Stimulated activated naive B cell treated with anti-CD40 and anti-IgM and Interleukin-4, amounts not matched to agents 10 μg/mL and 1 μg/mL and 100 μg/mL, for 72 hours (primary cell): ENCODE measurements around the gene HTR4.

Experiments used
- ATAC-seq, 2 donors: fragments of 150-1000 bp; cut with Tn5 transposase; replicated peaks; 2 replicates each; pipeline ENCODE4 v1.10.0; 2021; ENCODE audit warnings: moderate library complexity in 1 of 2
- DNase-seq: peaks from one replicate; pipeline ENCODE4 v3.0.0; 2021
- H3K27ac Mint-ChIP-seq: one replicate; pipeline ENCODE4 v1.8.0; 2022; ENCODE audit warnings: mild to moderate bottlenecking, mixed read lengths
- H3K27me3 Mint-ChIP-seq, 2 donors: one replicate each; pipeline ENCODE4 v1.8.0; 2022; ENCODE audit warnings: mixed read lengths in 2 of 2
- H3K36me3 Mint-ChIP-seq, 2 donors: one replicate each; pipeline ENCODE4 v1.8.0; 2022; ENCODE audit warnings: mixed read lengths in 2 of 2, mild to moderate bottlenecking in 1 of 2
- H3K4me1 Mint-ChIP-seq, 2 donors: one replicate each; pipeline ENCODE4 v1.8.0; 2022; ENCODE audit warnings: mixed read lengths in 2 of 2, mild to moderate bottlenecking in 1 of 2
- H3K4me3 Mint-ChIP-seq, 2 donors: one replicate each; pipeline ENCODE4 v1.8.0; 2022; ENCODE audit warnings: mild to moderate bottlenecking in 2 of 2, mixed read lengths in 2 of 2, moderate library complexity in 1 of 2
- H3K9me3 Mint-ChIP-seq, 2 donors: one replicate each; pipeline ENCODE4 v1.8.0; 2022; ENCODE audit warnings: mixed read lengths in 2 of 2, mild to moderate bottlenecking in 1 of 2

The HTR4 gene

GRCh38 chr5:148653836-148654781 is at the start of gene HTR4:
Gene HTR4, minus strand, starts transcription at chr5:148654527. Its CDS starts 17,513 bp downstream, at chr5:148637014.
- Mint-ChIP-seq H3K4me3 (no peak within 1 kb of the TSS), H3K27ac (no peak within 1 kb of the TSS), H3K9me3 (no peaks in the 10 kb centered on the region), H3K4me1 (no peaks in the 10 kb centered on the region), H3K36me3 (no peaks in the 10 kb centered on the region), H3K27me3 (peaks cover 38% of the 10 kb centered on the region in 2 donors)
- ATAC-seq = no peak
- DNase-seq = no peak

- H3K4me3 Mint-ChIP-seq = no peak overlapping the region
- DNase-seq = no peak
Observed at GRCh38 chr5:148702019-148702596, 47.8 kb upstream of the HTR4 start.

GRCh38 chr5:148699028-148699427 is 44.7 kb upstream of the HTR4 start:
- peaks cover 5 to 7% of the 10 kb centered on the region in 2 donors for H3K9me3 Mint-ChIP-seq
- no peaks in the 10 kb centered on the region for H3K4me1 Mint-ChIP-seq
- DNase-seq (no peak), ATAC-seq (no peak)
- H3K27ac Mint-ChIP-seq = no peak overlapping the region
- H3K36me3 Mint-ChIP-seq = no peaks in the 10 kb centered on the region
- peaks cover 9 to 26% of the 10 kb centered on the region in 2 donors for H3K27me3 Mint-ChIP-seq
- no peak overlapping the region for H3K4me3 Mint-ChIP-seq

More at GRCh38 chr5:148702019-148702596, 47.8 kb upstream of the HTR4 start:
- Mint-ChIP-seq H3K9me3 (peaks cover 5 to 7% of the 10 kb centered on the region in 2 donors), H3K27ac (no peak overlapping the region), H3K36me3 (no peaks in the 10 kb centered on the region), H3K27me3 (peaks cover 18 to 28% of the 10 kb centered on the region in 2 donors), H3K4me1 (no peaks in the 10 kb centered on the region)
- ATAC-seq = no peak

- no peak for DNase-seq
- Mint-ChIP-seq H3K4me1 (no peaks in the 10 kb centered on the region), H3K36me3 (no peaks in the 10 kb centered on the region), H3K27ac (no peak overlapping the region), H3K9me3 (peaks cover 5 to 9% of the 10 kb centered on the region in 2 donors), H3K27me3 (peaks cover 6 to 17% of the 10 kb centered on the region in 2 donors), H3K4me3 (no peak overlapping the region)
- no peak for ATAC-seq
Observed at GRCh38 chr5:148697809-148698196, 43.5 kb upstream of the HTR4 start.

- ATAC-seq (no peak), DNase-seq (no peak)
- Mint-ChIP-seq H3K27me3 (peaks cover 6 to 17% of the 10 kb centered on the region in 2 donors), H3K27ac (no peak overlapping the region), H3K36me3 (no peaks in the 10 kb centered on the region), H3K9me3 (peaks cover 5 to 9% of the 10 kb centered on the region in 2 donors), H3K4me1 (no peaks in the 10 kb centered on the region), H3K4me3 (no peak overlapping the region)
Observed at GRCh38 chr5:148697180-148697808, 43.0 kb upstream of the HTR4 start.

- H3K9me3 Mint-ChIP-seq = peaks cover 0 to 7% of the 10 kb centered on the region in 2 donors
- no peak for ATAC-seq
- DNase-seq = no peak
- no peaks in the 10 kb centered on the region for H3K36me3 Mint-ChIP-seq
- no peaks in the 10 kb centered on the region for H3K4me1 Mint-ChIP-seq
- no peak overlapping the region for H3K27ac Mint-ChIP-seq
- no peak overlapping the region for H3K4me3 Mint-ChIP-seq
- peaks cover 6 to 17% of the 10 kb centered on the region in 2 donors for H3K27me3 Mint-ChIP-seq
Observed at GRCh38 chr5:148696187-148697036, 42.1 kb upstream of the HTR4 start.

- no peak for ATAC-seq
- Mint-ChIP-seq H3K36me3 (peaks cover 3 to 6% of the 10 kb centered on the region in 2 donors), H3K9me3 (peaks cover 23 to 27% of the 10 kb centered on the region in 2 donors), H3K27ac (no peak overlapping the region), H3K27me3 (peaks cover 9 to 18% of the 10 kb centered on the region in 2 donors), H3K4me1 (no peaks in the 10 kb centered on the region), H3K4me3 (no peak overlapping the region)
- no peak for DNase-seq
Observed at GRCh38 chr5:148690945-148691344, 36.6 kb upstream of the HTR4 start.

GRCh38 chr5:148688787-148689186 is 34.5 kb upstream of the HTR4 start:
- Mint-ChIP-seq H3K27ac (no peak overlapping the region), H3K4me3 (no peak overlapping the region), H3K4me1 (no peaks in the 10 kb centered on the region), H3K27me3 (peaks cover 10 to 13% of the 10 kb centered on the region in 2 donors), H3K36me3 (peaks cover 3 to 6% of the 10 kb centered on the region in 2 donors), H3K9me3 (peaks cover 22 to 27% of the 10 kb centered on the region in 2 donors)
- DNase-seq (no peak), ATAC-seq (no peak)

- ATAC-seq = no peak
- no peaks in the 10 kb centered on the region for H3K4me1 Mint-ChIP-seq
- H3K9me3 Mint-ChIP-seq = peaks cover 22 to 27% of the 10 kb centered on the region in 2 donors
- peaks cover 3 to 6% of the 10 kb centered on the region in 2 donors for H3K36me3 Mint-ChIP-seq
- no peak overlapping the region for H3K27ac Mint-ChIP-seq
- H3K4me3 Mint-ChIP-seq = no peak overlapping the region
- H3K27me3 Mint-ChIP-seq = peaks cover 19 to 21% of the 10 kb centered on the region in 2 donors
- DNase-seq = no peak
Observed at GRCh38 chr5:148687871-148688270, 33.5 kb upstream of the HTR4 start.

- ATAC-seq = peak in 1 of 2 donors; percentile 52
Observed at GRCh38 chr5:148687427-148687826, 33.1 kb upstream of the HTR4 start.

GRCh38 chr5:148686660-148687059 is 32.3 kb upstream of the HTR4 start:
- Mint-ChIP-seq H3K27me3 (peaks cover 21 to 24% of the 10 kb centered on the region in 2 donors), H3K4me1 (no peaks in the 10 kb centered on the region), H3K9me3 (peaks cover 19 to 27% of the 10 kb centered on the region in 2 donors), H3K27ac (no peak overlapping the region), H3K36me3 (peaks cover 3 to 6% of the 10 kb centered on the region in 2 donors), H3K4me3 (no peak overlapping the region)
- DNase-seq (no peak), ATAC-seq (no peak)

More at GRCh38 chr5:148687427-148687826, 33.1 kb upstream of the HTR4 start:
- Mint-ChIP-seq H3K4me1 (no peaks in the 10 kb centered on the region), H3K27ac (no peak overlapping the region), H3K36me3 (peaks cover 3 to 6% of the 10 kb centered on the region in 2 donors), H3K27me3 (peaks cover 21 to 24% of the 10 kb centered on the region in 2 donors), H3K4me3 (no peak overlapping the region), H3K9me3 (peaks cover 22 to 27% of the 10 kb centered on the region in 2 donors)
- no peak for DNase-seq

GRCh38 chr5:148685520-148686134 is 31.3 kb upstream of the HTR4 start:
- Mint-ChIP-seq H3K4me1 (no peaks in the 10 kb centered on the region), H3K4me3 (no peak overlapping the region), H3K27me3 (peaks cover 17 to 25% of the 10 kb centered on the region in 2 donors), H3K36me3 (peaks cover 3% of the 10 kb centered on the region in 2 donors), H3K9me3 (peaks cover 12 to 20% of the 10 kb centered on the region in 2 donors), H3K27ac (no peak overlapping the region)
- DNase-seq (no peak), ATAC-seq (no peak)

GRCh38 chr5:148684528-148684927 is 30.2 kb upstream of the HTR4 start:
- peaks cover 3% of the 10 kb centered on the region in 2 donors for H3K36me3 Mint-ChIP-seq

More at GRCh38 chr5:148684528-148684927, 30.2 kb upstream of the HTR4 start:
- H3K9me3 Mint-ChIP-seq = peaks cover 10 to 12% of the 10 kb centered on the region in 2 donors
- H3K4me1 Mint-ChIP-seq = no peaks in the 10 kb centered on the region
- H3K4me3 Mint-ChIP-seq = no peak overlapping the region
- ATAC-seq (no peak), DNase-seq (no peak)
- H3K27ac Mint-ChIP-seq = no peak overlapping the region
- peaks cover 20 to 29% of the 10 kb centered on the region in 2 donors for H3K27me3 Mint-ChIP-seq
